K562 (cell line): ENCODE results near the gene ATAD5. TPM values are rescaled to one million over a fixed set of nuclear protein-coding genes. Genes with fewer than 3 reads are reported as not detected.

Experiments used
- BACH1 ChIP-seq: fragments of 200-800 bp; sonication (Bioruptor generic); IDR thresholded peaks from 2 replicates; pipeline ENCODE4 v1.6.1; 2016; ENCODE audit warnings: missing genetic modification characterization, missing compliant biosample characterization
- E2F3 ChIP-seq: fragments of 250-450 bp; sonication (Bioruptor Pico); IDR thresholded peaks from 2 replicates; pipeline ENCODE4 v1.4.0; 2020; ENCODE audit warnings: mild to moderate bottlenecking
- E2F6 ChIP-seq, 2 experiments: IDR thresholded peaks; 2 replicates each; pipeline ENCODE4 v1.6.1; 2011; ENCODE audit warnings: borderline replicate concordance in 1 of 2, control low read depth in 1 of 2, low read depth in 1 of 2, low read length in 1 of 2, mild to moderate bottlenecking in 1 of 2, mixed read lengths in 1 of 2, moderate library complexity in 1 of 2; ENCODE audit not compliant: insufficient read depth in 1 of 2, insufficient read length in 1 of 2, poor library complexity in 1 of 2, severe bottlenecking in 1 of 2; ENCODE audit errors: extremely low read depth in 1 of 2
- EHMT2 ChIP-seq: fragments of 450-650 bp; IDR thresholded peaks from 2 replicates; pipeline ENCODE4 v1.6.1; 2018; ENCODE audit warnings: antibody characterized with exemption
- ELF1 ChIP-seq: fragments of 200-800 bp; sonication (Bioruptor generic); IDR thresholded peaks from 2 replicates; pipeline ENCODE4 v1.6.1; 2016; ENCODE audit warnings: missing genetic modification characterization, missing compliant biosample characterization
- KDM5B ChIP-seq: fragments of 200-600 bp; sonication (generic); IDR thresholded peaks from 2 replicates; pipeline ENCODE4 v1.6.1; 2012; ENCODE audit warnings: low read depth, mild to moderate bottlenecking, moderate library complexity, low read length, control low read depth, inconsistent platforms; ENCODE audit not compliant: insufficient replicate concordance
- LARP7 ChIP-seq: fragments of 450-650 bp; IDR thresholded peaks from 2 replicates; pipeline ENCODE4 v1.6.1; 2016
- MAFF ChIP-seq: IDR thresholded peaks from 2 replicates; pipeline ENCODE4 v1.6.1; 2012; ENCODE audit warnings: low read length, improper control_type of control experiment
- MAFG ChIP-seq: fragments of 450-650 bp; conservative IDR thresholded peaks from 2 replicates; pipeline ENCODE4 v1.6.1; 2016; ENCODE audit warnings: missing genetic modification characterization, missing compliant biosample characterization
- MCM7 ChIP-seq, 2 experiments: fragments of 450-650 bp; IDR thresholded peaks; 2 replicates each; pipeline ENCODE4 v1.6.1; 2016 to 2018
- MGA ChIP-seq: fragments of 450-650 bp; IDR thresholded peaks from 2 replicates; pipeline ENCODE4 v1.6.1; 2016; ENCODE audit warnings: mild to moderate bottlenecking, moderate library complexity
- NFE2 ChIP-seq: IDR thresholded peaks from 2 replicates; pipeline ENCODE4 v1.6.1; 2014; ENCODE audit warnings: antibody characterized with exemption, low read depth
- NUFIP1 ChIP-seq: fragments of 450-650 bp; IDR thresholded peaks from 2 replicates; pipeline ENCODE4 v1.6.1; 2018; ENCODE audit not compliant: partially characterized antibody
- ZBTB33 ChIP-seq: sonication (generic); formaldehyde crosslinking; IDR thresholded peaks from 2 replicates; pipeline ENCODE4 v1.8.1; 2023; ENCODE audit warnings: mild to moderate bottlenecking, missing genetic modification reagents
- ZNF143 ChIP-seq: sonication (generic); formaldehyde crosslinking; IDR thresholded peaks from 2 replicates; pipeline ENCODE4 v1.9.0; 2022; ENCODE audit warnings: mild to moderate bottlenecking, missing genetic modification reagents
- polyA plus RNA-seq, 8 experiments: library from polyadenylated mRNA; depleted of rRNA in 4 of 8; stranded (reverse) in 5 of 8; unstranded in 3 of 8; fragments of >200 nt; fragmentation: Nextera tagmentation in 2 of 8; fragmentation: Illumina TruSeq in 1 of 8; extraction: Ambion mirVana in 2 of 8; extraction: Trizol in 1 of 8; gene quantifications; 2 replicates each; pipeline versions ENCODE4 v1.2.1 to v1.2.3, GENCODE V29; 2011 to 2014; ENCODE audit warnings: inconsistent platforms in 1 of 8, missing spikeins in 1 of 8
- total RNA-seq, 7 experiments: library from RNA; depleted of rRNA in 6 of 7; stranded (reverse); fragments of >200 nt in 6 of 7; fragmentation: Illumina TruSeq in 2 of 7; extraction: Trizol in 2 of 7; gene quantifications; 2 replicates each; pipeline versions ENCODE4 v1.2.1 to v1.2.3, GENCODE V29; 2011 to 2021; ENCODE audit warnings: low replicate concordance in 1 of 7

The ATAD5 gene
- total and polyA plus RNA-seq, 9 of the 15 experiments (the other 6 are each of a cell fraction or from before 2014, with no cell fraction given) = 4.6 to 25.6 (median 19.5) TPM

GRCh38 chr17:30831257-30831656 lies 509 bp upstream of the ATAD5 start (continued):
- TF ChIP-seq MGA = peak; percentile 38; the same call in 1 of the 2 replicates
- TF ChIP-seq ELF1 (tag) = peak; percentile 3; the same call in 1 of the 2 replicates
- no peak for TF ChIP-seq LARP7
- TF ChIP-seq EHMT2 = peak; percentile 50; the same call in 1 of the 2 replicates
- peak; percentile 88 for TF ChIP-seq NFE2
- TF ChIP-seq ZNF143 (CRISPR knock-in tag) = no peak
- no peak for TF ChIP-seq E2F3 (CRISPR knock-in tag)
- peak; percentile 62 for TF ChIP-seq MAFG (tag)
- TF ChIP-seq KDM5B = peak; percentile 51
- no peak for TF ChIP-seq NUFIP1
- peak; percentile 67 for TF ChIP-seq MAFF
- TF ChIP-seq MCM7 (IDR thresholded peaks at IDR 0.05) = no peak
- TF ChIP-seq E2F6 (IDR thresholded peaks at IDR 0.05; ENCODE audit: borderline replicate concordance in 1 of 2, extremely low read depth in 1 of 2, insufficient read depth in 1 of 2, insufficient read length in 1 of 2, low read depth in 1 of 2, low read length in 1 of 2, poor library complexity in 1 of 2, severe bottlenecking in 1 of 2) = no peak
- TF ChIP-seq ZBTB33 = no peak
- 0 out of 2 replicates have a peak, but pooled peaks have one; percentile 70 for TF ChIP-seq BACH1
